ENCODE data around the gene GRAP2.

GRCh38 chr22:39916496-39916895, 15.6 kb downstream of the GRAP2 start:
- TF ChIP-seq MAX (IDR thresholded peaks at IDR 0.05), result no peak
- TF ChIP-seq EGR1 (IDR thresholded peaks at IDR 0.05), result no peak
- TF ChIP-seq FOXM1 (IDR thresholded peaks at IDR 0.05; ENCODE audit: borderline replicate concordance, low read depth), result no peak
- no peak for TF ChIP-seq YY1 (IDR thresholded peaks at IDR 0.05; ENCODE audit: low read depth)
- TF ChIP-seq ZBTB7A (IDR thresholded peaks at IDR 0.05; ENCODE audit: low read depth), result no peak
- no peak for TF ChIP-seq REST (IDR thresholded peaks at IDR 0.05; ENCODE audit: low read depth)
- TF ChIP-seq RAD21 (IDR thresholded peaks at IDR 0.05; ENCODE audit: low read depth), result no peak
- TF ChIP-seq TAF1 (IDR thresholded peaks at IDR 0.05; ENCODE audit: low read depth), result no peak
